KMS-11 (cell line): ENCODE results near the gene RBM42.

Experiments
- H2AFZ ChIP-seq: fragments of 200-600 bp; sonication (generic); 2 replicates; pipeline ENCODE4 v1.6.1; 2016; ENCODE audit warnings: antibody characterized with exemption, mixed run types, low read depth
- H3K27ac ChIP-seq: fragments of 200-600 bp; sonication (generic); 2 replicates; pipeline ENCODE4 v1.6.1; 2016; ENCODE audit warnings: mild to moderate bottlenecking, mixed run types
- H3K27me3 ChIP-seq: fragments of 200-600 bp; sonication (generic); 2 replicates; pipeline ENCODE4 v1.6.1; 2017; ENCODE audit warnings: mild to moderate bottlenecking, low read depth, mixed run types, moderate library complexity; ENCODE audit not compliant: insufficient read depth
- H3K36me3 ChIP-seq: fragments of 200-600 bp; sonication (generic); 2 replicates; pipeline ENCODE4 v1.6.1; 2017; ENCODE audit warnings: mild to moderate bottlenecking, mixed run types; ENCODE audit not compliant: insufficient read depth
- H3K4me1 ChIP-seq: fragments of 200-600 bp; sonication (generic); 2 replicates; pipeline ENCODE4 v1.6.1; 2016; ENCODE audit warnings: mild to moderate bottlenecking, low read depth, mixed run types; ENCODE audit not compliant: poor library complexity, severe bottlenecking
- H3K4me2 ChIP-seq: fragments of 200-600 bp; sonication (generic); 2 replicates; pipeline ENCODE4 v1.7.0; 2016; ENCODE audit warnings: mild to moderate bottlenecking, mixed run types
- H3K4me3 ChIP-seq: fragments of 200-600 bp; sonication (generic); IDR thresholded peaks from 2 replicates; pipeline ENCODE4 v1.6.1; 2017; ENCODE audit warnings: low read depth, low read length, mixed read lengths; ENCODE audit not compliant: insufficient read depth
- H3K79me2 ChIP-seq: fragments of 200-600 bp; sonication (generic); 2 replicates; pipeline ENCODE4 v1.6.1; 2016; ENCODE audit warnings: low read depth, mixed run types; ENCODE audit not compliant: insufficient read depth
- H3K9ac ChIP-seq: fragments of 200-600 bp; sonication (generic); 2 replicates; pipeline ENCODE4 v1.6.1; 2016; ENCODE audit warnings: mild to moderate bottlenecking, mixed run types
- H4K20me1 ChIP-seq: fragments of 200-600 bp; sonication (generic); 2 replicates; pipeline ENCODE4 v1.6.1; 2016; ENCODE audit warnings: mild to moderate bottlenecking, mixed run types; ENCODE audit not compliant: insufficient read depth
- CTCF ChIP-seq: fragments of 200-600 bp; sonication (generic); conservative IDR thresholded peaks from 2 replicates; pipeline ENCODE4 v1.6.1; 2017; ENCODE audit warnings: low read depth, mild to moderate bottlenecking, antibody characterized with exemption, low read length, moderate library complexity, mixed read lengths

Gene RBM42

DNA sequence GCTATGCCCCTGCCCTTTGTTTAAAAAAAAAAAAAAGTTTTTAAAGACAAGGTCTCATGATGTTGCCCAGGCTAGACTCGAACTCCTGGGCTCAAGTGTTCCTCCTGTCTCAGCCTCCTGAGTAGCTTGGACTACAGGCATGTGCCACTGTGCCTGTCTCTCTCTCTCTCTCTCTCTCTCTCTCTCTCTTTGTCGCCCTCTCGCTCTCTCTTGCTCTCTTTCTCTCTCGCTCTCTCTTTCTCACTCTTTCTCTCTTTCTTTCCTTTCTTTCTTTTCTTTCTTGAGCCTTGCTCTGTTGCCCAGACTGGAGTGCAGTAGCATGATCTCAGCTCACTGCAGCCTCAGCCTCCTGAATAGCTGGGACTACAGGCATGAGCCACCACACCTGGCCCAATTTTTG lies 26.8 kb downstream of the RBM42 start:
- Histone ChIP-seq H3K4me3 (no peak overlapping the region), H3K27ac (no peak overlapping the region)

DNA sequence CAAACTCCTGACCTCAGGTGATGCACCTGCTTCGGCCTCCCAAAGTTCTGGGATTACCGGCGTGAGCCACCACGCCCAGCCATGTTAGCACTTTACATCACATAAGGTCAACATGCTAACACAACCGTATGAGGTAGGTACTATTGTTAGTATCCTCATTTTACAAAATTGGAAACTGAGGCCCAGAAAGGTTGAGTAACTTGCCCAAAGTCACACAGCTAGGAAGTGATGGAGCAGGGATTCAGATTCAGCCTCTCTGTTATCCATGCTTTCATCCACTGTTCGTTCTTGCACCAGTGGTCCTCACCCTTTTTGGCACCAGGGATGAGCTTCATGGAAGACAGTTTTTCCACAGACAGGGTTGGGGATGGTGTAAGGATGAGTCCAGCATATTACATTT lies 27.9 kb downstream of the RBM42 start:
- Histone ChIP-seq H3K9ac (no peak overlapping the region), H3K36me3 (peaks cover 3% of the 10 kb centered on the region; the same call in 1 of the 2 replicates), H4K20me1 (no peaks in the 10 kb centered on the region), H2AFZ (no peak overlapping the region), H3K27me3 (no peaks in the 10 kb centered on the region), H3K4me2 (no peak overlapping the region), H3K4me1 (no peaks in the 10 kb centered on the region), H3K4me3 (no peak overlapping the region), H3K27ac (no peak overlapping the region), H3K79me2 (no peaks in the 10 kb centered on the region; the same call in 1 of the 2 replicates)
- no peak for TF ChIP-seq CTCF

More for the DNA sequence above, 26.8 kb downstream of the RBM42 start:
- no peaks in the 10 kb centered on the region for H3K4me1 ChIP-seq
- no peak overlapping the region for H3K4me2 ChIP-seq
- no peak for TF ChIP-seq CTCF
- peaks cover 3% of the 10 kb centered on the region; the same call in 1 of the 2 replicates for H3K36me3 ChIP-seq
- no peak overlapping the region for H2AFZ ChIP-seq
- H3K79me2 ChIP-seq = peaks cover 6% of the 10 kb centered on the region; the same call in 1 of the 2 replicates
- no peaks in the 10 kb centered on the region for H4K20me1 ChIP-seq
- no peak overlapping the region for H3K9ac ChIP-seq
- H3K27me3 ChIP-seq = no peaks in the 10 kb centered on the region

- Histone ChIP-seq H3K4me2 (no peak overlapping the region), H4K20me1 (no peaks in the 10 kb centered on the region), H3K9ac (no peak overlapping the region), H3K36me3 (peaks cover 3% of the 10 kb centered on the region; the same call in 1 of the 2 replicates), H3K27me3 (no peaks in the 10 kb centered on the region), H3K79me2 (no peaks in the 10 kb centered on the region; the same call in 1 of the 2 replicates), H3K4me1 (no peaks in the 10 kb centered on the region), H2AFZ (no peak overlapping the region), H3K27ac (no peak overlapping the region), H3K4me3 (no peak overlapping the region)
- peak; percentile 26; the same call in 1 of the 2 replicates for TF ChIP-seq CTCF
Measured at GRCh38 chr19:35657904-35658700, 29.3 kb downstream of the RBM42 start.

DNA sequence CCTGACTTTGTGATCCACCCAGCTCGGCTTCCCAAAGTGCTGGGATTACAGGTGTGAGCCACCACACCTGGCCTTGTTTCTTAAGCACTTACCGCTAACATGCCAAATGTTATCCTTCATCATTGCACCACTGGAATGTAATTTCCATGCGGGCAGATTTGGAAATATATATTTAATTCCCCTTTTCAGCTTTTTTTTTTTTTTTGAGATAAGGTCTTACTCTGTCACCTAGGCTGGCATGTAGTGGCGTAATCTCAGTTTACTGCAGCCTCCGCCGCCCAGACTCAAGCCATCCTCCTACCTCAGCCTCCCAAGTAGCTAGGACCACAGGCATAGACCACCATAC lies 33.1 kb downstream of the RBM42 start:
- TF ChIP-seq CTCF = no peak
- H3K36me3 ChIP-seq = no peaks in the 10 kb centered on the region
- no peak overlapping the region for H3K9ac ChIP-seq
- H2AFZ ChIP-seq = no peak overlapping the region
- no peak overlapping the region for H3K27ac ChIP-seq
- no peaks in the 10 kb centered on the region for H4K20me1 ChIP-seq
- no peak overlapping the region for H3K4me3 ChIP-seq
- no peaks in the 10 kb centered on the region for H3K79me2 ChIP-seq
- H3K27me3 ChIP-seq = peaks cover 5% of the 10 kb centered on the region; the same call in 1 of the 2 replicates
- no peaks in the 10 kb centered on the region for H3K4me1 ChIP-seq
- no peak overlapping the region for H3K4me2 ChIP-seq
